ENCODE measurements around the gene ZNF655. TPM values are rescaled to one million over a fixed set of nuclear protein-coding genes. Genes with fewer than 3 reads are reported as not detected.

ZNF655 gene
- total RNA-seq, 4 donors from 2014 or later: 115 to 191 (median 116) TPM

DNA sequence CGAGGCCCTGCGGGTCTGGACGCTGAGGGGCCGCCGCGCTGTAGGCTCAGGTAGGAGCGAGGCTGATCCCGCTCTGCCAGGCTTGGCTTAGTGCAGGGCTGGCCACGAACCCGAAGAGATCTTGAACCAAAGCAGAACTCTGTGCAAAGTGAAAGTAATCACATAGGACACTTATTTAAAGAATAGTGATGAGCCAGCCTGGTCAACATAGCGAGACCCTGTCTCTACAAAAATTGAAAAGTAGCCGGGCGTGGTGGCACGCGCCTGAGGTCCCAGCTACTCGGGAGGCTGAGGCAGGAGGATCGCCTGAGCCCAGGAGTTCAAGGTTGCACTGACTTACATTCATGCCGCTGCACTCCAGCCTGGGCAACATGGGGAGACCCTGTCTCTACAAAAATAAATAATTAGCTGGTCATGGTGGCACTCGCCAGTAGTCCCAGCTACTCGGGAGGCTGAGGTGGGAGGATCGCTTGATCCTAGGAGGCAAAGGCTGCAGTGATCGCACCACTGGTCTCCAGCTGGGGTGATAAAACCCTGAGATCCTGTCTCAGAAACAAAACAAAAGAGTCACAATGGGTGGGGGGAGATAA is 58.8 kb downstream of the ZNF655 start:
- Histone ChIP-seq H3K27ac (peak overlapping the region; percentile 81 to 92 (median 88)), H3K9me3 (no peaks in the 10 kb centered on the region), H3K4me1 (peaks cover 0 to 25% (median 7%) of the 10 kb centered on the region in 3 donors), H3K4me3 (peak overlapping the region; percentile 86 to 96), H3K36me3 (peaks cover 0 to 43% of the 10 kb centered on the region in 2 donors), H3K27me3 (no peaks in the 10 kb centered on the region)
- no peak for ATAC-seq
- TF ChIP-seq POLR2AphosphoS5 (IDR thresholded peaks at IDR 0.05) (no peak), EP300 (IDR thresholded peaks at IDR 0.05) (no peak), POLR2A (IDR thresholded peaks at IDR 0.05) (no peak)
- TF ChIP-seq, protein P1, sequence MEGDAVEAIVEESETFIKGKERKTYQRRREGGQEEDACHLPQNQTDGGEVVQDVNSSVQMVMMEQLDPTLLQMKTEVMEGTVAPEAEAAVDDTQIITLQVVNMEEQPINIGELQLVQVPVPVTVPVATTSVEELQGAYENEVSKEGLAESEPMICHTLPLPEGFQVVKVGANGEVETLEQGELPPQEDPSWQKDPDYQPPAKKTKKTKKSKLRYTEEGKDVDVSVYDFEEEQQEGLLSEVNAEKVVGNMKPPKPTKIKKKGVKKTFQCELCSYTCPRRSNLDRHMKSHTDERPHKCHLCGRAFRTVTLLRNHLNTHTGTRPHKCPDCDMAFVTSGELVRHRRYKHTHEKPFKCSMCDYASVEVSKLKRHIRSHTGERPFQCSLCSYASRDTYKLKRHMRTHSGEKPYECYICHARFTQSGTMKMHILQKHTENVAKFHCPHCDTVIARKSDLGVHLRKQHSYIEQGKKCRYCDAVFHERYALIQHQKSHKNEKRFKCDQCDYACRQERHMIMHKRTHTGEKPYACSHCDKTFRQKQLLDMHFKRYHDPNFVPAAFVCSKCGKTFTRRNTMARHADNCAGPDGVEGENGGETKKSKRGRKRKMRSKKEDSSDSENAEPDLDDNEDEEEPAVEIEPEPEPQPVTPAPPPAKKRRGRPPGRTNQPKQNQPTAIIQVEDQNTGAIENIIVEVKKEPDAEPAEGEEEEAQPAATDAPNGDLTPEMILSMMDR (IDR thresholded peaks at IDR 0.05): no peak
- WGBS, 2 donors (ENCODE audit: low coverage in 1 of 2): 32 to 62% methylated on average over 4 to 11 of the region's 22 CpGs

GRCh38 chr7:99618726-99619125 is 60.3 kb downstream of the ZNF655 start:
- peaks cover 0 to 57% of the 10 kb centered on the region in 2 donors for H3K36me3 ChIP-seq
- H3K4me3 ChIP-seq: no peak overlapping the region
- TF ChIP-seq POLR2A (IDR thresholded peaks at IDR 0.05) (no peak), POLR2AphosphoS5 (IDR thresholded peaks at IDR 0.05) (no peak)
- WGBS, 2 donors (ENCODE audit: low coverage in 1 of 2): 77 to 95% methylated on average over 3 of the region's 3 CpGs
- H3K27ac ChIP-seq: no peak overlapping the region
- no peaks in the 10 kb centered on the region for H3K27me3 ChIP-seq
- no peak for ATAC-seq
- H3K4me1 ChIP-seq: peaks cover 0 to 25% (median 7%) of the 10 kb centered on the region in 3 donors
- no peaks in the 10 kb centered on the region for H3K9me3 ChIP-seq

- Histone ChIP-seq H3K36me3 (peaks cover 0 to 66% of the 10 kb centered on the region in 2 donors), H3K27me3 (no peaks in the 10 kb centered on the region), H3K4me3 (no peak overlapping the region), H3K4me1 (peaks cover 0 to 25% (median 7%) of the 10 kb centered on the region in 3 donors), H3K27ac (no peak overlapping the region), H3K9me3 (no peaks in the 10 kb centered on the region)
- no peak for TF ChIP-seq POLR2A (IDR thresholded peaks at IDR 0.05)
- TF ChIP-seq, protein P1 (IDR thresholded peaks at IDR 0.05): no peak
- TF ChIP-seq EP300 (IDR thresholded peaks at IDR 0.05): no peak
- no peak for TF ChIP-seq POLR2AphosphoS5 (IDR thresholded peaks at IDR 0.05)
- WGBS, 2 donors (ENCODE audit: low coverage in 1 of 2): 90 to 100% methylated on average over 1 to 2 of the region's 18 CpGs
- no peak for ATAC-seq
Observed at GRCh38 chr7:99619571-99620130, 61.2 kb downstream of the ZNF655 start.

GRCh38 chr7:99621271-99621670 is 62.8 kb downstream of the ZNF655 start:
- 95 to 100% methylated on average over 2 of the region's 5 CpGs for WGBS, 2 donors (ENCODE audit: low coverage in 1 of 2)
- H3K36me3 ChIP-seq: peaks cover 0 to 82% of the 10 kb centered on the region in 2 donors
- TF ChIP-seq, protein P1 (IDR thresholded peaks at IDR 0.05): no peak
- TF ChIP-seq POLR2A (IDR thresholded peaks at IDR 0.05): no peak
- no peak for TF ChIP-seq EP300 (IDR thresholded peaks at IDR 0.05)
- no peak for TF ChIP-seq POLR2AphosphoS5 (IDR thresholded peaks at IDR 0.05)

DNA sequence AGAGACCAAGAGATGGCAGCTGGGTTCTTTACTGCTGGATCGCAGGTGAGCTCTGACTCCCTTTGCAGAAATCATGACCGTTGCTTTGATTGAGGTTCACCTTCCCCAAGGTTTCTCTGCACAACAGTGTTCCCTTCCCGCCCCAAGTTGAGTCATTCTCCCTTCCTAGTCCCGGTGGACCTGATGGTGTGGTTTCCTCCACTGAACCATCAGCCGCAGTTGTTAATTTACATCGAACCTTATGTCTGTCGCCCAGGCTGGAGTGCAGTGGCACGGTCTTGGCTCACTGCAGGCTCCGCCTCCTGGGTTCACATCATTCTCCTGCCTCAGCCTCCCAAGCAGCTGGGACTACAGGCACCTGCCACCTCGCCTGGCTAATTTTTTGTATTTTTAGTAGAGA is 64.2 kb downstream of the ZNF655 start:
- H3K4me3 ChIP-seq: no peak overlapping the region
- H3K27ac ChIP-seq: no peak overlapping the region
- TF ChIP-seq EP300 (IDR thresholded peaks at IDR 0.05) (no peak), POLR2A (IDR thresholded peaks at IDR 0.05) (no peak), POLR2AphosphoS5 (IDR thresholded peaks at IDR 0.05) (no peak)
- TF ChIP-seq, protein P1 (IDR thresholded peaks at IDR 0.05): no peak
- ATAC-seq: no peak
- peaks cover 0 to 96% of the 10 kb centered on the region in 2 donors for H3K36me3 ChIP-seq
- H3K9me3 ChIP-seq: no peaks in the 10 kb centered on the region
- H3K4me1 ChIP-seq: peaks cover 0 to 14% (median 4%) of the 10 kb centered on the region in 3 donors
- H3K27me3 ChIP-seq: no peaks in the 10 kb centered on the region
- 70 to 83% methylated on average over 2 to 10 of the region's 10 CpGs for WGBS, 2 donors (ENCODE audit: low coverage in 1 of 2)

More at GRCh38 chr7:99621271-99621670, 62.8 kb downstream of the ZNF655 start:
- ATAC-seq: no peak
- no peaks in the 10 kb centered on the region for H3K27me3 ChIP-seq
- H3K4me1 ChIP-seq: peaks cover 0 to 20% (median 7%) of the 10 kb centered on the region in 3 donors
- H3K27ac ChIP-seq: no peak overlapping the region
- H3K9me3 ChIP-seq: no peaks in the 10 kb centered on the region
- H3K4me3 ChIP-seq: no peak overlapping the region
